Epithelial cell of proximal tubule (primary cell): Measurements from ENCODE around the gene CSNK2A1. TPM values are rescaled to one million over a fixed set of nuclear protein-coding genes. Genes with fewer than 3 reads are reported as not detected.

Source experiments
- DNase-seq: peaks from one replicate; pipeline ENCODE4 v3.0.0-alpha.2; 2011; ENCODE audit warnings: low read depth
- H3K4me3 ChIP-seq: 2 replicates; pipeline ENCODE4 v1.5.1; 2011; ENCODE audit warnings: low read depth, mild to moderate bottlenecking, low read length
- CTCF ChIP-seq: conservative IDR thresholded peaks from 2 replicates; pipeline ENCODE4 v1.5.1; 2012; ENCODE audit warnings: low read depth, mild to moderate bottlenecking, low read length
- total RNA-seq: library from RNA; depleted of rRNA; stranded (reverse); fragments of >200 nt; gene quantifications from 2 replicates; pipeline ENCODE4 v1.2.3, GENCODE V29; 2015

The CSNK2A1 gene
- total RNA-seq, 1 donor from 2014 or later = 112 TPM

- no peak for DNase-seq
- TF ChIP-seq CTCF = no peak
- H3K4me3 ChIP-seq = no peak overlapping the region
These were observed 30.1 kb upstream of the CSNK2A1 start for GRCh38 chr20:573414-574296.

GRCh38 chr20:572727-573126, 29.1 kb upstream of the CSNK2A1 start:
- DNase-seq = no peak
- H3K4me3 ChIP-seq = no peak overlapping the region
- no peak for TF ChIP-seq CTCF

- no peak overlapping the region for H3K4me3 ChIP-seq
- no peak for TF ChIP-seq CTCF
- DNase-seq = no peak
These were observed 28.3 kb upstream of the CSNK2A1 start for GRCh38 chr20:571754-572441.

GRCh38 chr20:568673-569415, 25.3 kb upstream of the CSNK2A1 start:
- DNase-seq = no peak
- TF ChIP-seq CTCF = no peak
- no peak overlapping the region for H3K4me3 ChIP-seq

- no peak overlapping the region for H3K4me3 ChIP-seq
- no peak for TF ChIP-seq CTCF
- DNase-seq = no peak
These were observed 24.6 kb upstream of the CSNK2A1 start for GRCh38 chr20:568097-568652.

- no peak for TF ChIP-seq CTCF
- no peak for DNase-seq
- no peak overlapping the region for H3K4me3 ChIP-seq
These were observed 20.6 kb upstream of the CSNK2A1 start for GRCh38 chr20:564192-564591.
